Right lobe of liver (tissue), 6 donors: ENCODE data around the gene DIAPH2. TPM values are rescaled to one million over a fixed set of nuclear protein-coding genes. Genes with fewer than 3 reads are reported as not detected.

ENCODE experiments used
- ATAC-seq, 4 donors: fragments of 200-7000 bp; cut with Tn5 transposase; one replicate each; pipeline ENCODE4 v1.9.1; 2020; ENCODE audit warnings: mild to moderate bottlenecking in 4 of 4, moderate library complexity in 4 of 4
- DNase-seq, 3 donors: peaks; one replicate each; pipeline ENCODE4 v3.0.0-alpha.2; 2020
- H3K27ac ChIP-seq, 3 donors: fragments of 200-600 bp; one replicate each; pipeline ENCODE4 v1.8.0; 2022
- H3K27me3 ChIP-seq, 2 donors: fragments of 200-600 bp; one replicate each; pipeline ENCODE4 v1.8.0; 2022
- H3K36me3 ChIP-seq, 4 donors: fragments of 200-600 bp; sonication (generic) in 1 of 4; one replicate each; pipeline versions ENCODE4 v1.5.1 to v1.8.0; 2017 to 2022; ENCODE audit warnings: control low read depth in 1 of 4
- H3K4me1 ChIP-seq, 4 donors: fragments of 200-600 bp; sonication (generic) in 1 of 4; one replicate each; pipeline versions ENCODE4 v1.5.1 to v1.8.0; 2017 to 2022; ENCODE audit warnings: control low read depth in 1 of 4
- H3K4me3 ChIP-seq, 3 donors: fragments of 200-600 bp; one replicate each; pipeline ENCODE4 v1.8.0; 2022
- H3K9me3 ChIP-seq, 4 donors: fragments of 200-600 bp; sonication (generic) in 1 of 4; one replicate each; pipeline versions ENCODE4 v1.5.1 to v1.8.0; 2017 to 2022; ENCODE audit warnings: control low read depth in 1 of 4
- POLR2A ChIP-seq: fragments of 450-650 bp; IDR thresholded peaks from one replicate; pipeline ENCODE4 v1.6.1; 2017; ENCODE audit warnings: antibody characterized with exemption, mild to moderate bottlenecking
- WGBS: methylation state at CpG from one replicate; pipeline ENCODE4 v1.1.6; 2018; ENCODE audit warnings: low coverage, low lambda C conversion rate; ENCODE audit not compliant: insufficient coverage; ENCODE audit errors: missing lambda C conversion rate; 5-methylcytosine and 5-hydroxymethylcytosine counted together
- intact Hi-C, 2 donors: fragments of 100-400 bp; cut with DNase I; formaldehyde crosslinking; loops; one replicate each; pipeline versions ENCODE4 v1.11.2 to v1.14.1; 2022
- total RNA-seq, 6 experiments: library from RNA; depleted of rRNA in 2 of 6; stranded (reverse); fragments of >200 nt in 2 of 6; fragmentation: NEBNext Ultra II Directional in 3 of 6; extraction: Animal tissue kit (Norgen Biotek cat#: 25700) in 3 of 6; gene quantifications; one replicate each; pipeline versions ENCODE4 v1.1.0 to v1.2.4, GENCODE V29; 2016 to 2023
- TF ChIP-seq, protein P1 (sequence below), 4 donors: fragments of 200-600 bp in 3 of 4; fragments of 450-650 bp in 1 of 4; IDR thresholded peaks; one replicate each; pipeline versions ENCODE4 v1.5.1 to v1.8.0; 2016 to 2022; ENCODE audit warnings: antibody characterized with exemption in 4 of 4, mild to moderate bottlenecking in 2 of 4
- donor health status: DM: no; HTN: yes; CAD: no.
- donor health status: DM: no; HTN: no; CAD: no.
- donor health status: DM: no; HTN: no; CAD: no.
- donor health status: DM: no; HTN: yes; CAD: no.
- donor health status: DM: no; HTN: yes; CAD: no.

The DIAPH2 gene
- total RNA-seq, 6 experiments from 2014 or later = 10.6 to 20.0 (median 16.4) TPM

DNA sequence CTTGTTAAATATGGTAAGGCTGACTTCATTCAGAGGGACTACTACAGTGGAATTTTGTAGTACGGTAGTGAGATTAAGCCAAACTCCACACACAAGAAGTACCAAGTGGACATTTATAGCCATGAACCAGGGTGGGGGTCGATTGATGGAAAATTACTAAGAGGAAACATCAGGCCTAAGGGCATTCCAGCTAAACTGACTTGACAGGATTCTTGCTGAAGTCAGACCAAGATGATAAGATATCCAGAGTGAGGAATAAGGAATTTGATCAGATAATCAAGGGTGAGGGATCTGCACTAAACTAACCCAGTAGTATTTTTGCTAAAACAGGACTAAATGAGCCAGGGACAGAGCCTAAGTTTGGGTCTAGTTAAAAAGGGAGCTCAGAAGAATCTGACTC, 796.6 kb downstream of the DIAPH2 start:
- no peaks in the 10 kb centered on the region for H3K9me3 ChIP-seq
- WGBS = 69% methylated on average over 2 of the region's 2 CpGs
- intact Hi-C loops = no loop called here
- ATAC-seq (no peak), DNase-seq (no peak)
- no peak for TF ChIP-seq POLR2A
- TF ChIP-seq, protein P1, sequence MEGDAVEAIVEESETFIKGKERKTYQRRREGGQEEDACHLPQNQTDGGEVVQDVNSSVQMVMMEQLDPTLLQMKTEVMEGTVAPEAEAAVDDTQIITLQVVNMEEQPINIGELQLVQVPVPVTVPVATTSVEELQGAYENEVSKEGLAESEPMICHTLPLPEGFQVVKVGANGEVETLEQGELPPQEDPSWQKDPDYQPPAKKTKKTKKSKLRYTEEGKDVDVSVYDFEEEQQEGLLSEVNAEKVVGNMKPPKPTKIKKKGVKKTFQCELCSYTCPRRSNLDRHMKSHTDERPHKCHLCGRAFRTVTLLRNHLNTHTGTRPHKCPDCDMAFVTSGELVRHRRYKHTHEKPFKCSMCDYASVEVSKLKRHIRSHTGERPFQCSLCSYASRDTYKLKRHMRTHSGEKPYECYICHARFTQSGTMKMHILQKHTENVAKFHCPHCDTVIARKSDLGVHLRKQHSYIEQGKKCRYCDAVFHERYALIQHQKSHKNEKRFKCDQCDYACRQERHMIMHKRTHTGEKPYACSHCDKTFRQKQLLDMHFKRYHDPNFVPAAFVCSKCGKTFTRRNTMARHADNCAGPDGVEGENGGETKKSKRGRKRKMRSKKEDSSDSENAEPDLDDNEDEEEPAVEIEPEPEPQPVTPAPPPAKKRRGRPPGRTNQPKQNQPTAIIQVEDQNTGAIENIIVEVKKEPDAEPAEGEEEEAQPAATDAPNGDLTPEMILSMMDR (IDR thresholded peaks at IDR 0.05) = no peak
- no peaks in the 10 kb centered on the region for H3K27me3 ChIP-seq
- H3K4me3 ChIP-seq = no peak overlapping the region
- H3K27ac ChIP-seq = no peak overlapping the region
- no peaks in the 10 kb centered on the region for H3K4me1 ChIP-seq
- H3K36me3 ChIP-seq = no peaks in the 10 kb centered on the region

DNA sequence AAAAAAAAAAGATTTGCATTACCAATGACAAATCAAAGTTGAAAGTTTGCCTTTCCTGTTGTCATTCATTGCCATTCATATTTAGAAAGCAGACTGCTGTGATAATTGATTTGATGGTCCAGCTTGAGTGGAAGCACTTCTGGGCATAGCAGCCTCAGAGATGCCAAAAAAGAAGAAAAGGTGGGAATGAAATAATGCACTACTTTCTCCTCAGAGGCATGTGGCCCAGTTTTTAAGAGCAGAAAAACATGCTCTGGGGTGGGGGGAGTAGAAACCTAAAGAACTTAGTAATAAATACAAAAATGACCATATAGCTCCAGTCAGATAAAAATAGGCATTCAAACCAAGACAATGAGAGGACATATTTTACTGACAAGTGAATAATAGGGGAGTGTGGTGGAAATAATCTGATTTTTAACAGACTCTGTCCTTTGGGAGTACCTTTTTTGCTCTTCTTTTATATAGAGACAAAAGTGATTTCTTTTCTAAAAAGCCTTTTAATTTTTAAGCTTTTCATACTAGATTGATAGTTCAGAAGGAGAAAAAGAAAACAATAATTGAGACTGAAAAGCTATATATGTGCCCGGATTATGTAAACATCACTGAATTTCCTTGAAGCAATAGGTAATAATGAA, 798.1 kb downstream of the DIAPH2 start:
- TF ChIP-seq, protein P1 (IDR thresholded peaks at IDR 0.05) = no peak
- no peak for TF ChIP-seq POLR2A
- no peaks in the 10 kb centered on the region for H3K4me1 ChIP-seq
- 52% methylated on average over 1 of the region's 1 CpG for WGBS
- H3K9me3 ChIP-seq = no peaks in the 10 kb centered on the region
- no peak overlapping the region for H3K4me3 ChIP-seq
- ATAC-seq = no peak
- H3K27ac ChIP-seq = no peak overlapping the region
- no peak for DNase-seq
- no peaks in the 10 kb centered on the region for H3K36me3 ChIP-seq
- no peaks in the 10 kb centered on the region for H3K27me3 ChIP-seq
- intact Hi-C loops = no loop called here

DNA sequence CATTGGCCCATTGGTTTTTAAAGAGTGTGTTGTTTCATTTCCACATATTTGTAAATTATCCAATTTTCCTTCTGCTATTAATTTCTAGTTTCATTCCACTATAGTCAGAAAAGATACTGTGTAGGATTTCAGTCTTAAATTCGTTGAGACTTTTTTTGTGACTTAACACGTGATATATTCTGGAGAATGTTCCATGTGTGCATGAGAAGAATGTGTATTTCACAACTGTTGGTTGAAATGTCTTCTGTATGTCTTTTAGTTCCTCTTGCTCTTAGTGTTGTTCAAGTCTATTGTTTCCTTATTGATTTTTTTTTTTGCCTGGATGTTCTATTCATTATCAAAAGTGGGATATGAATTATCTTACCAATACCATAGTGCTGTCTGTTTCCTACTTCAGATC, 806.0 kb downstream of the DIAPH2 start:
- 73% methylated on average over 2 of the region's 2 CpGs for WGBS
- Histone ChIP-seq H3K4me3 (no peak overlapping the region), H3K9me3 (no peaks in the 10 kb centered on the region), H3K27me3 (no peaks in the 10 kb centered on the region), H3K4me1 (no peaks in the 10 kb centered on the region), H3K27ac (no peak overlapping the region), H3K36me3 (no peaks in the 10 kb centered on the region)
- no peak for TF ChIP-seq POLR2A
- TF ChIP-seq, protein P1 (IDR thresholded peaks at IDR 0.05) = no peak
- DNase-seq (no peak), ATAC-seq (no peak)
- intact Hi-C loops = no loop called here

DNA sequence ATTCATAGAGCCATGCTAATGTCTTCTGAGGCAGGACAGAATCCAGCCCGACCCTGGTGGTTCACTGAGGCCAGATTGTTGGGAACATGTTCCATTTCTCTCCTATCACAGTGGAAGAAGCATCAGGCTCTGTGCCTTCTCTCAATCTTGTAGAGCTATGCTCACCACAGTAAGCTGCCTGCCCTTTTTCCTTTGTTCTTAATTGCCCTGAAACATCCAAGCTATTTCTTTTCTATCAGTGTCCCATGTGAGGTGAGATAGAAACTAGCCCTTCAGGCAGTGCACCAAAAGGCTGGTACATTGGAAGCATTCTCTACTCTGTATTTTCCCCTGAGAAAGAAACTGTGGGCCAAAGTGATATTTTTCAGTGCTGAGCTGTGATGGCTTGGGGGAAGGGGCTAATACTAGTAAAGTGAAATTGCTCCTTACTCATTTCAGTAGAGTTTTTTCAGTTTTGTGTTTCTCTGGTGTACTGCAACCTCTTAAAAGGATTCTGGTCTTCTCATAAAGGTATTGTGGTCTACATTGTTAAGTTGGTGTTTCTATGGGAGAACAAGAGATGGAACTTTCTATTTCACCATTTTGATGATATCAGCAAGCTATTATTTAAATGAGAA, 810.2 kb downstream of the DIAPH2 start:
- Histone ChIP-seq H3K4me3 (no peak overlapping the region), H3K27me3 (no peaks in the 10 kb centered on the region), H3K27ac (no peak overlapping the region), H3K9me3 (no peaks in the 10 kb centered on the region), H3K36me3 (no peaks in the 10 kb centered on the region), H3K4me1 (no peaks in the 10 kb centered on the region)
- DNase-seq (no peak), ATAC-seq (no peak)
- 80% methylated on average over 1 of the region's 1 CpG for WGBS
- intact Hi-C loops = no loop called here
- TF ChIP-seq POLR2A = no peak
- TF ChIP-seq, protein P1 (IDR thresholded peaks at IDR 0.05) = no peak
